ENCODE results near the gene PLS1. TPM values are rescaled to one million over a fixed set of nuclear protein-coding genes. Genes with fewer than 3 reads are reported as not detected.

Gene PLS1
- total RNA-seq, 4 donors from 2014 or later: 13.3 to 21.3 (median 16.8) TPM

GRCh38 chr3:142657033-142657432 is 60.8 kb downstream of the PLS1 start:
- H3K4me1 ChIP-seq: no peaks in the 10 kb centered on the region
- DNase-seq: no peak
- no peak overlapping the region for H3K4me3 ChIP-seq (replicated peaks in 1 of 3)
- no peaks in the 10 kb centered on the region for H3K9me3 ChIP-seq
- TF ChIP-seq POLR2A (IDR thresholded peaks at IDR 0.05) (no peak), CTCF (IDR thresholded peaks at IDR 0.05) (no peak)
- 84 to 93% methylated on average over 4 of the region's 4 CpGs for WGBS, 2 donors
- H3K27ac ChIP-seq: no peak overlapping the region
- no peaks in the 10 kb centered on the region for H3K27me3 ChIP-seq
- intact Hi-C loops (cut with DNase I): no loop called here
- no peaks in the 10 kb centered on the region for H3K36me3 ChIP-seq

GRCh38 chr3:142660383-142660782 is 64.2 kb downstream of the PLS1 start:
- TF ChIP-seq CTCF (IDR thresholded peaks at IDR 0.05) (no peak), POLR2A (IDR thresholded peaks at IDR 0.05) (no peak)

GRCh38 chr3:142660893-142661292 is 64.7 kb downstream of the PLS1 start:
- H3K27me3 ChIP-seq: no peaks in the 10 kb centered on the region
- H3K4me3 ChIP-seq (replicated peaks in 1 of 3): no peak overlapping the region
- no peaks in the 10 kb centered on the region for H3K36me3 ChIP-seq
- no peaks in the 10 kb centered on the region for H3K4me1 ChIP-seq
- TF ChIP-seq POLR2A (IDR thresholded peaks at IDR 0.05): no peak
- TF ChIP-seq CTCF (IDR thresholded peaks at IDR 0.05): no peak
- no peaks in the 10 kb centered on the region for H3K9me3 ChIP-seq
- intact Hi-C loops (cut with DNase I): no loop called here
- H3K27ac ChIP-seq: no peak overlapping the region
- DNase-seq: no peak

More at GRCh38 chr3:142660383-142660782, 64.2 kb downstream of the PLS1 start:
- intact Hi-C loops (cut with DNase I): no loop called here
- DNase-seq: no peak
- no peak overlapping the region for H3K27ac ChIP-seq
- 72 to 73% methylated on average over 6 of the region's 6 CpGs for WGBS, 2 donors
- H3K27me3 ChIP-seq: no peaks in the 10 kb centered on the region
- no peaks in the 10 kb centered on the region for H3K4me1 ChIP-seq
- H3K36me3 ChIP-seq: no peaks in the 10 kb centered on the region
- H3K4me3 ChIP-seq (replicated peaks in 1 of 3): no peak overlapping the region
- H3K9me3 ChIP-seq: no peaks in the 10 kb centered on the region

DNA sequence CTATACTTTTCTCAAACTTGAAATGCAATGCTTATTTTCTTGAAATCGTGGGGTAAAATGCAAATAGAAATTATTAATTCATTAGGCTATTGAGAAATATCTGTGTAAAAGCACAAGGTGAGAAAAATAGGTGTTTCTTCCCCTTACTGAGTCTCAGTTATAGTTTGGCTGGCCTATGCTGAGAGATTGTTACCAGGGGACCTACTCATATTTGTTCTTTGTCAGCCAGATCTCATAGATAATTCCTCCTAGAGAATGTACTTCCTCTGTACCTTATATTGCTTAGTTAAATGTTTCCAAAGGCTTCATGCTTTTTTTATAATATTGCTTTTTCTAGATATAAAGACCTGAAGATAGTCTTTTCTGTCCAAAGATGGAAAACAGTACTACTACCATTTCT is 67.7 kb downstream of the PLS1 start:
- no peak for DNase-seq
- no peaks in the 10 kb centered on the region for H3K36me3 ChIP-seq

GRCh38 chr3:142664311-142664710 is 68.1 kb downstream of the PLS1 start:
- Histone ChIP-seq H3K36me3 (no peaks in the 10 kb centered on the region), H3K27me3 (no peaks in the 10 kb centered on the region), H3K4me3 (replicated peaks in 1 of 3) (no peak overlapping the region), H3K4me1 (no peaks in the 10 kb centered on the region), H3K9me3 (no peaks in the 10 kb centered on the region), H3K27ac (no peak overlapping the region)
- 79 to 83% methylated on average over 2 of the region's 2 CpGs for WGBS, 2 donors
- TF ChIP-seq CTCF (IDR thresholded peaks at IDR 0.05) (no peak), POLR2A (IDR thresholded peaks at IDR 0.05) (no peak)
- intact Hi-C loops (cut with DNase I): no loop called here
- DNase-seq: no peak

More for the DNA sequence above, 67.7 kb downstream of the PLS1 start:
- Histone ChIP-seq H3K27me3 (no peaks in the 10 kb centered on the region), H3K9me3 (no peaks in the 10 kb centered on the region), H3K4me1 (no peaks in the 10 kb centered on the region), H3K4me3 (replicated peaks in 1 of 3) (no peak overlapping the region), H3K27ac (no peak overlapping the region)
- no peak for TF ChIP-seq CTCF (IDR thresholded peaks at IDR 0.05)
- 81 to 91% methylated on average over 1 of the region's 1 CpG for WGBS, 2 donors
- intact Hi-C loops (cut with DNase I): no loop called here
